Mesenchymal stem cell (in vitro differentiated cells and primary cell): ENCODE measurements around the gene STX2.

Experiments used
- DNase-seq: peaks from one replicate; pipeline ENCODE4 v3.0.0-alpha.2; 2013
- H2AFZ ChIP-seq: one replicate; pipeline ENCODE4 v1.6.1; 2013; ENCODE audit warnings: low read depth, mild to moderate bottlenecking, control low read depth, inconsistent platforms, low read length, moderate library complexity
- H2AK5ac ChIP-seq: 2 replicates; pipeline ENCODE4 v1.6.1; 2013; ENCODE audit warnings: low read length, moderate library complexity, mild to moderate bottlenecking, inconsistent platforms; ENCODE audit not compliant: severe bottlenecking
- H2BK120ac ChIP-seq: one replicate; pipeline ENCODE4 v1.6.1; 2013; ENCODE audit warnings: low read depth, mild to moderate bottlenecking, inconsistent platforms, low read length, moderate library complexity
- H2BK12ac ChIP-seq, 2 experiments: one replicate each; pipeline ENCODE4 v1.6.1; 2013; ENCODE audit warnings: inconsistent platforms in 2 of 2, low read length in 2 of 2, mild to moderate bottlenecking in 2 of 2, moderate library complexity in 2 of 2, control low read depth in 1 of 2
- H2BK15ac ChIP-seq: one replicate; pipeline ENCODE4 v1.6.1; 2013; ENCODE audit warnings: mild to moderate bottlenecking, low read depth, inconsistent platforms; ENCODE audit not compliant: poor library complexity, severe bottlenecking
- H2BK5ac ChIP-seq: 2 replicates; pipeline ENCODE4 v1.6.1; 2013; ENCODE audit warnings: low read depth, mild to moderate bottlenecking, low read length, control low read depth, inconsistent platforms; ENCODE audit not compliant: poor library complexity, severe bottlenecking
- H3K14ac ChIP-seq, 2 experiments: one replicate each; pipeline ENCODE4 v1.6.1; 2013; ENCODE audit warnings: inconsistent platforms in 2 of 2, low read length in 2 of 2, control low read depth in 1 of 2, mild to moderate bottlenecking in 1 of 2, moderate library complexity in 1 of 2
- H3K18ac ChIP-seq, 2 experiments: one replicate each; pipeline ENCODE4 v1.6.1; 2013; ENCODE audit warnings: inconsistent platforms in 2 of 2, low read length in 2 of 2, control low read depth in 1 of 2, low read depth in 1 of 2, mild to moderate bottlenecking in 1 of 2
- H3K23ac ChIP-seq, 2 experiments: one replicate each; pipeline ENCODE4 v1.6.1; 2013; ENCODE audit warnings: inconsistent platforms in 2 of 2, low read length in 2 of 2, mild to moderate bottlenecking in 2 of 2, moderate library complexity in 2 of 2, control low read depth in 1 of 2
- H3K27ac ChIP-seq: 2 replicates; pipeline ENCODE4 v1.5.1; 2013; ENCODE audit warnings: mild to moderate bottlenecking, moderate library complexity, low read length, control low read depth, inconsistent platforms; ENCODE audit not compliant: poor library complexity, severe bottlenecking
- H3K27me3 ChIP-seq, 2 experiments: 2 replicates each; pipeline versions ENCODE4 v1.6.1 to v1.7.0; 2013; ENCODE audit warnings: low read length in 2 of 2, mild to moderate bottlenecking in 2 of 2, moderate library complexity in 2 of 2, control low read depth in 1 of 2, inconsistent platforms in 1 of 2; ENCODE audit not compliant: control insufficient read depth in 1 of 2, insufficient read depth in 1 of 2
- H3K36me3 ChIP-seq, 2 experiments: 2 replicates each; pipeline versions ENCODE4 v1.6.1 to v1.7.0; 2013; ENCODE audit warnings: low read length in 2 of 2, control low read depth in 1 of 2, inconsistent platforms in 1 of 2, low read depth in 1 of 2, mild to moderate bottlenecking in 1 of 2; ENCODE audit not compliant: insufficient read depth in 2 of 2, control insufficient read depth in 1 of 2
- H3K4ac ChIP-seq, 2 experiments: one replicate each; pipeline ENCODE4 v1.6.1; 2013; ENCODE audit warnings: inconsistent platforms in 2 of 2, low read length in 2 of 2, mild to moderate bottlenecking in 2 of 2, moderate library complexity in 2 of 2, control low read depth in 1 of 2, low read depth in 1 of 2
- H3K4me1 ChIP-seq: 2 replicates; pipeline ENCODE4 v1.6.1; 2013; ENCODE audit warnings: low read depth, low read length, control low read depth; ENCODE audit not compliant: control insufficient read depth, insufficient read depth
- H3K4me2 ChIP-seq: 2 replicates; pipeline ENCODE4 v1.6.1; 2013; ENCODE audit warnings: low read length, mild to moderate bottlenecking, inconsistent platforms; ENCODE audit not compliant: poor library complexity, severe bottlenecking
- H3K4me3 ChIP-seq, 2 experiments: 2 replicates each; pipeline versions ENCODE4 v1.5.1 to v1.7.0; 2013; ENCODE audit warnings: low read length in 2 of 2, mild to moderate bottlenecking in 2 of 2, control low read depth in 1 of 2, low read depth in 1 of 2; ENCODE audit not compliant: insufficient read depth in 1 of 2
- H3K79me1 ChIP-seq: replicated peaks from 2 replicates; pipeline ENCODE4 v1.6.1; 2013; ENCODE audit warnings: mild to moderate bottlenecking, control low read depth, low read length, inconsistent platforms; ENCODE audit not compliant: poor library complexity, severe bottlenecking
- H3K9ac ChIP-seq: 2 replicates; pipeline ENCODE4 v1.7.0; 2013; ENCODE audit warnings: mild to moderate bottlenecking, low read length, moderate library complexity
- H3K9me3 ChIP-seq: 2 replicates; pipeline ENCODE4 v1.7.0; 2013; ENCODE audit warnings: mild to moderate bottlenecking, low read length; ENCODE audit not compliant: control insufficient read depth
- H4K8ac ChIP-seq: one replicate; pipeline ENCODE4 v1.6.1; 2013; ENCODE audit warnings: inconsistent platforms, mild to moderate bottlenecking, low read length, moderate library complexity
- H4K91ac ChIP-seq: one replicate; pipeline ENCODE4 v1.6.1; 2013; ENCODE audit warnings: mild to moderate bottlenecking, low read length, inconsistent platforms
- WGBS: methylation state at CpG from one replicate; pipeline ENCODE4 v1.1.7; 2013; ENCODE audit warnings: mixed read lengths; 5-methylcytosine and 5-hydroxymethylcytosine counted together

The STX2 gene

GRCh38 chr12:130803702-130804101, 35.3 kb downstream of the STX2 start:
- H3K4me1 ChIP-seq = no peaks in the 10 kb centered on the region
- no peak overlapping the region for H2AFZ ChIP-seq
- no peak overlapping the region for H2AK5ac ChIP-seq
- DNase-seq = no peak
- H2BK12ac ChIP-seq = no peak overlapping the region
- H3K4ac ChIP-seq = no peak overlapping the region
- H2BK15ac ChIP-seq = no peak overlapping the region
- H2BK120ac ChIP-seq = no peak overlapping the region
- H2BK5ac ChIP-seq = no peak overlapping the region
- H4K91ac ChIP-seq = no peak overlapping the region
- peaks cover 38% of the 10 kb centered on the region for H3K79me1 ChIP-seq
- no peaks in the 10 kb centered on the region for H3K27me3 ChIP-seq
- no peak overlapping the region for H4K8ac ChIP-seq
- H3K4me2 ChIP-seq = no peak overlapping the region
- no peak overlapping the region for H3K9ac ChIP-seq
- no peak overlapping the region for H3K4me3 ChIP-seq
- no peak overlapping the region for H3K18ac ChIP-seq
- H3K27ac ChIP-seq = no peak overlapping the region
- no peak overlapping the region for H3K14ac ChIP-seq
- no peaks in the 10 kb centered on the region for H3K9me3 ChIP-seq
- no peak overlapping the region for H3K23ac ChIP-seq
- WGBS = 95% methylated on average over 5 of the region's 5 CpGs
- H3K36me3 ChIP-seq = peaks cover 51 to 97% of the 10 kb centered on the region in 2 experiments

DNA sequence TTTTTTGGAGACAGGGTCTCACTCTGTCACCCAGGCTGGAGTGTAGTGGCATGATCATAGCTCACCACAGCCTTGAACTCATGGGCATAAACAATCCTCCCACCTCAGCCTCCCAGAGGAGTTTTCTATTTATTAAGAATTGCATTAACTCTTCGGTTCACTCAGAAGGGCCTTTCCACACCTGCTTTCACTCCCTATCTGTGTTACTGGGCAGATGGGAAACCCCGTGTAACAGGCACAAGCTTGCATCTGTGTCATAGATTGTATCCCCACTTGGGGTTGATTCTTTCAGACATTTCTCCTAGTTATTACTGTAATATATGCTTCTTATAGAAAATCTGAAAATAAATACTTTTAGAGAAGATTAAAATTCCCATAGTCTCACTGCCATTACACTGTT, 38.7 kb downstream of the STX2 start:
- H3K79me1 ChIP-seq = peaks cover 29% of the 10 kb centered on the region
- H2BK5ac ChIP-seq = no peak overlapping the region
- H3K27me3 ChIP-seq = no peaks in the 10 kb centered on the region
- H3K18ac ChIP-seq = no peak overlapping the region
- no peak overlapping the region for H4K91ac ChIP-seq
- no peak overlapping the region for H3K14ac ChIP-seq
- no peak overlapping the region for H2BK15ac ChIP-seq
- H2BK12ac ChIP-seq = no peak overlapping the region
- no peak overlapping the region for H2BK120ac ChIP-seq
- no peak overlapping the region for H3K27ac ChIP-seq
- H3K4me3 ChIP-seq = no peak overlapping the region
- no peak overlapping the region for H2AFZ ChIP-seq
- no peak overlapping the region for H3K23ac ChIP-seq
- H3K9me3 ChIP-seq = no peaks in the 10 kb centered on the region
- no peak overlapping the region for H2AK5ac ChIP-seq
- no peak overlapping the region for H4K8ac ChIP-seq
- no peak for DNase-seq
- H3K9ac ChIP-seq = no peak overlapping the region
- no peak overlapping the region for H3K4ac ChIP-seq
- peaks cover 46 to 95% of the 10 kb centered on the region in 2 experiments for H3K36me3 ChIP-seq
- H3K4me2 ChIP-seq = no peak overlapping the region
- WGBS = 92% methylated on average over 2 of the region's 2 CpGs
- H3K4me1 ChIP-seq = no peaks in the 10 kb centered on the region

GRCh38 chr12:130799051-130799450, 40.0 kb downstream of the STX2 start:
- H2BK15ac ChIP-seq = no peak overlapping the region
- peaks cover 39 to 95% of the 10 kb centered on the region in 2 experiments for H3K36me3 ChIP-seq
- H2BK5ac ChIP-seq = no peak overlapping the region
- no peak overlapping the region for H3K18ac ChIP-seq
- no peak overlapping the region for H3K9ac ChIP-seq
- H3K27me3 ChIP-seq = no peaks in the 10 kb centered on the region
- no peak overlapping the region for H4K91ac ChIP-seq
- H3K23ac ChIP-seq = no peak overlapping the region
- no peaks in the 10 kb centered on the region for H3K9me3 ChIP-seq
- H3K4me3 ChIP-seq = no peak overlapping the region
- no peak overlapping the region for H4K8ac ChIP-seq
- 99% methylated on average over 4 of the region's 4 CpGs for WGBS
- no peak for DNase-seq
- H3K27ac ChIP-seq = no peak overlapping the region
- H3K79me1 ChIP-seq = peaks cover 25% of the 10 kb centered on the region
- no peak overlapping the region for H3K4me2 ChIP-seq
- H2AFZ ChIP-seq = no peak overlapping the region
- H2BK120ac ChIP-seq = no peak overlapping the region
- H2AK5ac ChIP-seq = no peak overlapping the region
- no peak overlapping the region for H3K14ac ChIP-seq
- H3K4ac ChIP-seq = no peak overlapping the region
- H2BK12ac ChIP-seq = no peak overlapping the region
- H3K4me1 ChIP-seq = no peaks in the 10 kb centered on the region

DNA sequence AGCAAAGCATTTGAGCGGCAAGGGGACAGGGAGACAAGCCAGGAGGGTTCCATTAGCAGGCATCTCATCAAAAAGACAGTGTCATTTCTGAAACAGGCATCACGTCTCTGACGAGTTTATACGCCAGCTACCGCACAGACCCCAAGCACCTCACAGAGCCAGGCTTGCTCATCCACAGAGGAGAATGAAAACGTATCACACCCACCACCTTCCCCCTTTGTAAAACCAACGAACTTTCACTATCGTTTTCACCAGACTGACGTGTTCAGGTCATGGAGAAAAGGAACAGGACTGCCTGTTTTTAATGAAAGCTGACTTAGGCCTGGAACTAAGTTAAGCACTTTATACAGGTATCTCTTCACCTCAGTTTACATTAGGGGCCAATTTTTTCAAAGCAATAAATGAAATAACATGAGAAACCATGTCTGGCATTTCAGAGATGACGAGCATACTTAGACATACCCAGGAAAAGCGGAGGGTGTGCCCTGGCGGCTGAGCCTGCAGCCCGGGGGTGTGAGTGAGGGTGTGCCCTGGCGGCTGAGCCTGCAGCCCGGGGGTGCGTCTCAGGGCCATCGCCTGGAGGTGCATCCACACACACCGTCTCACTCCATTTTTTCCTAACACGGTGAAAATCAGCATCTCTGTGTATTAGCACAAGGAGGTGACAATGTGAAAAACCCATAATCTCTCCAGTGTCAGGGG, 41.9 kb downstream of the STX2 start:
- DNase-seq = no peak
- Histone ChIP-seq H3K4me2 (no peak overlapping the region), H4K91ac (no peak overlapping the region), H3K4me1 (no peaks in the 10 kb centered on the region), H4K8ac (no peak overlapping the region), H3K14ac (no peak overlapping the region), H3K18ac (no peak overlapping the region), H3K9ac (no peak overlapping the region), H3K79me1 (peaks cover 28% of the 10 kb centered on the region), H3K36me3 (peaks cover 46 to 94% of the 10 kb centered on the region in 2 experiments), H2AK5ac (no peak overlapping the region), H3K9me3 (no peaks in the 10 kb centered on the region), H2AFZ (no peak overlapping the region), H2BK5ac (no peak overlapping the region), H2BK15ac (no peak overlapping the region), H2BK120ac (no peak overlapping the region), H3K23ac (no peak overlapping the region), H3K27ac (no peak overlapping the region), H3K4me3 (no peak overlapping the region), H3K27me3 (no peaks in the 10 kb centered on the region), H3K4ac (no peak overlapping the region), H2BK12ac (no peak overlapping the region)
- 99% methylated on average over 11 of the region's 19 CpGs for WGBS
